Fibroblast of gingiva (primary cell): ENCODE measurements around the gene POU2F3.
A peak's percentile ranks its signal among the peaks of the same experiment; 100 is the strongest.

Experiments used
- DNase-seq: peaks from one replicate; pipeline ENCODE4 v3.0.0-alpha.2; 2011; ENCODE audit warnings: low read depth

The POU2F3 gene

DNA sequence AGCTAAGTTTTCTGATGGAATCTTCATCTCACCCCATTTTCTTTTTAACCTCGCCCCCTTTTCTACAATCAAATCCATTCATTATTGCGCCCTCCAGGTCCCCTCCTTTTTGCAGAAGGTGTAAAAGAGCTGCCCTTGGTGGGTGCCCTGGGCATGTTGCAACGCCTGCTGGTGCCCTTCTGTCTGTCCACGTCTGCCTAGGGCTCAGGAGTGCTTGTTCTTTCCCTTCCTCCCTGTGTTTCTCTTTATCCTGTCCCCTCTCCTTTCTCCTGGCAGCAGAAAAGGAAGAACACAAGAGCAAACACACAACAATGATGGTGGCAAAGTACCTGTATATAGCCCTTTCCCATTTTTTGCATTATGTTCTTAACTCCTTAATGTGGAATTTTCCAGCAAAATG is 79.0 kb downstream of the POU2F3 start:
- no peak for DNase-seq

- peak; percentile 61 for DNase-seq
Observed at GRCh38 chr11:120324932-120325810, 85.2 kb downstream of the POU2F3 start, which contains the start of gene TLCD5. Gene TLCD5, plus strand, starts transcription at chr11:120325299. Its CDS starts 2,143 bp downstream, at chr11:120327442.

GRCh38 chr11:120326228-120326627 is 86.3 kb downstream of the POU2F3 start:
- DNase-seq, result peak; percentile 77

DNA sequence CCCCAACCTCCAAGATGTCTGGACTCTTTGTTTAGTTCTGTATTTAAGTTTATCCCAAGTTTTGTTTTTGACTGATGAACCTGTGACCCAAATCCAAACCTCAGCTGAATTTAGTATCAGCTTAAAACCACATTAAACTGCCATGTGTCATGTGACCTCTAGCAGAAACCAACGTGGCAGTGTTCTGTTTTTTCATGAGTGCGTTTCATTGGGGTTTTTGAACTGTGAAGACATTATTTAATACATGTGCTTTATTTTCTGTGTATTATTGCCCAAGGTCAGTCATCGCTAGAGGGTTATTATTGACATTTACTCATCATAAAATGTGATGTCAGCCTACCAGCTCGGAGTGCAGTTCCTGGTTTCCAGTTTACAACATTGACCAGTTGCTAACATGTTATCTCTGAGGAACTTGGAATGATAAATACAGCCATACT is 86.9 kb downstream of the POU2F3 start:
- no peak for DNase-seq

GRCh38 chr11:120327311-120327710 is 87.4 kb downstream of the POU2F3 start:
- DNase-seq, result no peak

DNA sequence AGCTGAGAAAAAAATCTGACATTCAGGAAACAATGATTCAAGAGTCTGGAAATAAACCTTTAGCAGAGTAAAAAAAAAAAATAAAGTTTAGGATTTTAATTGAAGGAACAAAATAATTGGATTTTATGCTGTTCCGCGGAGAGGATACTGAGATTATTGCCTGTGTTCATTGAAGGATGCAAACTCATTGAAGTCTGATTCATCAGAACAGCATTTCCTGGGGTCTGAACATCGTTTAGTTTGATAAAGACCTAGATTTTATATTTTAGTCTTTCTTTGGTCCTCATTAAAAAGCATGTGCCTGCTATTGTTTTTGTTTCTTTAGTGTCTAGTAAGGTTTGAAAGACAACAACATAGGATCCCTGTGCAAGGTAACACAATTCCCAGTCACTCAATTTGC is 89.6 kb downstream of the POU2F3 start:
- no peak for DNase-seq

DNA sequence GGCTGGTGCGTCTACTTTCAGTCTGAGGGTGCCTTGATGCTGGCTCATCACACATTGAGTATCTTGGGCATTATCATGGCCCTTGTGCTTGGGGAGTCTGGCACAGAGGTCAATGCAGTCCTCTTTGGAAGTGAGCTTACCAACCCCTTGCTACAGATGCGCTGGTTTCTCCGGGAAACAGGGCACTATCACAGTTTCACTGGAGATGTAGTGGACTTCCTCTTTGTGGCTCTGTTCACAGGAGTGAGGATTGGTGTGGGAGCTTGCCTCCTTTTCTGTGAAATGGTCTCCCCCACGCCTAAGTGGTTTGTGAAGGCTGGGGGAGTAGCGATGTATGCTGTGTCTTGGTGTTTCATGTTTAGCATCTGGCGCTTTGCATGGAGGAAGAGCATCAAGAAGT is 90.1 kb downstream of the POU2F3 start:
- no peak for DNase-seq

DNA sequence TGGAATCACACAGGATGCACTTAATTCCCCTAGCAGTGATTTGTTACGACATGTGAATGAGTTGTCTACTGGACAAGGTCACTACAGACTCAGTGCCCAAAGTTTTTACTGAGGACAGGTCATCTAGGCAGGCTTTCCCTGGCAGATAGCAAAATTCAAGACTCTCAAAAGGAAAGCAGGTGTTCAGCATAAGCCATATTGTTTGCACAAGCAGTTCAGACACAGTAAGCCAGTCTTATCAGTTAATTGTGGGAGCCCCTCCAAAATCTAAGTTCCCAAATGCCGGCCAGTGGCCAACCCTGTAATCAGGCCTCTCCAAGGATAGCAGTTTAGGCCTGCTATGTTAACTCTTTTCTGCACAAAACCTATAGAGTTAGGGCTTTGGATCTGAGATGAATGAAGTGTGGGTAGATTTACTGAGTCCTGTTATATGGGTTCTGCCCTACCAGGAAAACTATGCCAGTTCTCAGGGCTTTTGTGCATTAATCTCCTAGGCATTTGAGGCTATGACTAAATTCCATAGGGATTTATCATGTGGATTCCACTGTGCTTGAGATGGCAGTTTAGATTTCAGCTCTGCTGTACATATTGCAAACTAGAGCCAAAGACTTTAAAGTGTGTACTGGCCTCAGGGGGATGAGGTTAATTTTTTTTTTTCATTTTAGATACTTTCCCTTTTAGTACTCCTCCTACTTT is 91.5 kb downstream of the POU2F3 start:
- peak; percentile 94 for DNase-seq

DNA sequence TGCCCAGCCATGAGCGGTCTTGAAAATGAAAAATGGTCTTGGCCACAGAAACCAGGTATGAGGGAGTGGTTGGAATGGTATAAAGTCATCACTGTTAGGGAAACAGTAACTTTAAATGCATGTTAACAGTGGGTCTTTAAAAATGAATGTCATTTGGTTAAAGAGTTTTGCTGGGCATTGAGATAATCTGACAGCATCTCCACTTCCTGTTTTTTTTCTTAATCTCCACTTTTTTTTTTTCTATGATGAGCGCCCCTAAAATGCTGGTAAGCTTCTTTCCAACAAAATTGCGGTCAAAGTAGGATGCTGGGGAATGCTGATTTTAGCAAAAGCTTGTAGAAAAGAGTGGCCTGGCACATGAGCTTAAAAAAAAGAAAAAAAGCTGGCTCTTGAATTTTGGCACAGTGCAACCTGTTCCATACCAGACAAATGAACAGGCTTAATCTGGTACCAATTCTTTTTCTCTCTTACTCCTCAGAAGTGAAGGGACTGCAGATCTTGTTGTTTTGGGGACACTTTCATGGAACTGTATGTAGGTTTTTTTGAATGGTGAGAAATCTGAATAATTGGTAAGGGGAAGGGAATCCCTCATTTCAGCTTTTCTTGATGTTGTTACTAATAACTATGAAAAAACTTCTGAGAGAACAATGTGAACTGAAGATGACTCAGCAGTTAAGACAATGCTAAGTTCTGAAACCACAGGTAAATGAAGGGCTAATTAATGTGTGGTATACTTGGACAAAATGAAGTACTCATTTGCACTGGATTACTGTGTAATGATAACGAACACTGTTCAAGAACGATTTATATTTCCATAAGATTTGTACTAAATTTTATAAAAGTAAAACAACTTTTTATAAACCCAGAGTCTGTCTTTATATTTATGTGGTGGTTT is 93.1 kb downstream of the POU2F3 start:
- DNase-seq, result peak; percentile 73

DNA sequence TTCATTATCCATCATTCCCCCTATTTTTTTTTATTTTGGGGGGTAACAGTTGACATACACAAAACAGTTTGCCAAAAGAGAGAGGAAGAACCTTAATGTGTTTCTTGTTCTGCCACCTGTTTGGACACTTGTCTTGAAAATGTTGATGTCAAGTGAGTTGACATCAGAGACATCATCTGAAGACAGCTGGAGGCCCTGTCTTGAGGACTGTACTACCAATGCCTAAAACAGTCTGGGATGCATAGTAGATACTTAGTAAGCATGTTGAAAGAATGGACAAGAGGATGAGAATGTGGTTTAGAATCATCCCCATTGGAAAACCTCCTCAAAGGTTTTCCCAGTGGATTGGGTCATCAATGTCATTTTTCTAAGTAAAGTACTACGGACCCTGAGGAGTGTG is 93.9 kb downstream of the POU2F3 start:
- DNase-seq, result no peak

GRCh38 chr11:120334332-120334731 is 94.4 kb downstream of the POU2F3 start:
- no peak for DNase-seq

DNA sequence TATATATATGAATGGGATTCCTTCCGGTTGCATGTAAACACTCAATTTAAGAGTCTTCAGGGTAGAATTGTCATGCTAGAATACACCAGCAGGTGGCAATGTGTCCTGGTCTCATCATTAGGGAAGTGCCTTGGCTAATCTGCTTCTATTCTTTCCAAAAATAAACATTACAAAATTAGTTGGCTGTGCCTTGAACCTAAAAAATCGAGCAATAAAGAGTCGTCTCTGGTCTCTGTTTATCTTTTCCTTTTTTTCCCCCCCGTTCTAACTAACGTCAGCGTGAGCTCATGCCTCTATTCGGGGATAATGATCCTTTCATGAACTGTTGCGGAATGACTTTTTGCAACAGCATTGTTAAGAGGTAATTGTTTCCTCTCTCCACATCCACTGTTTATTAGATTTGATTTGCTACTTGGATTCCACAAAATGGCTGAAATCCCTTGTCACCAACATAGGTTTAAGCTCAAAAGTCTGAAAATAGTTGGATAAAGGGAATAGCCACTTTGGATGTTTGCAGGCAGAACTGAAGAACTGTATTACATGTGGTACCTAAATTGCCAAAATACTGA is 95.0 kb downstream of the POU2F3 start:
- DNase-seq, result peak; percentile 97

DNA sequence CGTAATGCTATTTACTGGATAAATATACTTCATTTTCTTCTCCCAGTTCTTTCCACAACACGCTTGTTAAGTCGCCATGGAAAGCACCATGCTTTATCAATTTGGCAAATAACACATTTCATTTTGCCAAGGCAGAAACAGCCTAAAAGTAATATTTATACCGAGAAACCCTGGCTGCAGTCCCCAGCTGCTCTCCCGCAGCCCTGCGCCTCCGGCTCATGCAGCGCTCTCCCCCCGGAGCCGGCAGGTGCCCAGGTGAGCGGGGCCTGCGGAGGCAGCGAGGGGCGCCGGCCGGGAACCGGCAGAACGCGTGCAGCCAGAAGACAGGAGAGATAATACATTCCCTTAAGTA is 95.6 kb downstream of the POU2F3 start:
- DNase-seq, result no peak

DNA sequence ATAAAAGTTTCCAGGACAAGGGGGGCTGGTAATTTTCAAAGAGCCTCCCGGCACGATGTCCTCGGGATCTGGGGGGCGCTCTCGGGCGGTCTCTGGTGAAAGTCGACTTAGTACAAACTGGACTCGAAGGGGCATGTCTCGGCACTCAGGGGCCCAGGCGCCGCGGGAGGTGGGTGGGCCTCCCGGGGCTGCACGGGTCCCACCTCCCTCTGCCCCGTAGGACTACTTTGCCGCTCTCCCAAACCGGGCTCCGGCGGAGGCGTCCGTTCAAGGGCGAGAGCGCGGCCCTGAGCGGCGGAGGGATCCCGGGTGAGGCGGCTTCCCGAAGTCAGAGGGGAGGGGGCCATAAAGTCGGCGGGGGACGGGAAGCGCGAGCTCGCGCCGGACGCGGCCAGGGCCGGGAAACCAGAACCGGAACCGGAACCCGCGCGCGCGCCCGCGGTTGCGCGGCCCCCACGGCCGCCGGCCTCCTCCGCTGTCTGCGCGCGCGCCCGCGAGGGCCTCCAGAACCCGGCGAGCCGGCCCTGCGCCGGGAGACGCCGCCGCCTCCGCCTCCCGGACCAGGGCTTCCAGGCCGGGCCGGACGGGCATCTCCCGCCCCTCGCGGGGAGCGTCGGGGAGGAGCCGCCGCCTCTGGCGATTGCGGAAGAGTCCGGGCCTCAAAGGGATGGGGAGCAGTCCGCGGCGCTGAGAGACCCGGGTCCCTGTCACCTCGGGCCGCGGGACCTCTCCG is 96.1 kb downstream of the POU2F3 start, which contains the start of gene ARHGEF12:
ARHGEF12 (plus strand) TSS at position 506 of the 733 bp plus-strand sequence. CDS start 831 bp downstream, outside the sequence.
- DNase-seq, result peak; percentile 100

DNA sequence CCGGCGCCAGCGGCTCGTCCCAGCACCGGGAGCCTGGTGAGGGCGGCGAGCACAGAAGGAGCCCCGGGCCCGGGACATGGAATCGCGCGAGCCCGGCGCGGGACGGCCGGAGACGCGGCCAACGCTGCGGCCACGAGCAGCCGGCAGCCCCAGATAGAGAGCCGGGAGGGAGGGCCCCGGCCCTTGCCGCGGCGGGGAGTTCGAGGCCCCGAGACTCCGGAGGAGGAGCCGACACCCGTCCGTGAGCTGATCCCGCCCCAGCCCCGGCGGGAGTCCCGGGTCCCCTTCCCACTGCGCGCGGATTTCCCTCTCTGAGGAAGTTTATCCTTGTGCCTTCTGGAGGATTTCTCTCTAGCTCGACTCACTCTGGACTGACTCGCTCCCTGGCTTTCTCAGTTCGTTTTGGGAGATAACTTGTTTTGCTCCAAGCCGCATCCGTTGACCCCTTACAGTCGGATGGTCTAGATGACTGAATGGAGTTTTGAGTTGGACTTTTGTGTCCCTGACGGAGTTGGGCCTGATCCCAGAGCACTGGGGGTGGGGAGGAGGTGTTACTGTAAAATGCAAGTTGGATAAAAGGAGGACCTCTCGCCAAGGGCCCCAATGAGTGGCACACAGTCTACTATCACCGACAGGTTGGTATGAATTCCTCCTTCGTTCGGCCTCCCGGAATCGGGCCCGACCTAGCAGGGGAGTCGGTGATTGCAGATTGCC is 96.9 kb downstream of the POU2F3 start:
- DNase-seq, result no peak

GRCh38 chr11:120337355-120338106 is 97.6 kb downstream of the POU2F3 start:
- DNase-seq, result no peak

DNA sequence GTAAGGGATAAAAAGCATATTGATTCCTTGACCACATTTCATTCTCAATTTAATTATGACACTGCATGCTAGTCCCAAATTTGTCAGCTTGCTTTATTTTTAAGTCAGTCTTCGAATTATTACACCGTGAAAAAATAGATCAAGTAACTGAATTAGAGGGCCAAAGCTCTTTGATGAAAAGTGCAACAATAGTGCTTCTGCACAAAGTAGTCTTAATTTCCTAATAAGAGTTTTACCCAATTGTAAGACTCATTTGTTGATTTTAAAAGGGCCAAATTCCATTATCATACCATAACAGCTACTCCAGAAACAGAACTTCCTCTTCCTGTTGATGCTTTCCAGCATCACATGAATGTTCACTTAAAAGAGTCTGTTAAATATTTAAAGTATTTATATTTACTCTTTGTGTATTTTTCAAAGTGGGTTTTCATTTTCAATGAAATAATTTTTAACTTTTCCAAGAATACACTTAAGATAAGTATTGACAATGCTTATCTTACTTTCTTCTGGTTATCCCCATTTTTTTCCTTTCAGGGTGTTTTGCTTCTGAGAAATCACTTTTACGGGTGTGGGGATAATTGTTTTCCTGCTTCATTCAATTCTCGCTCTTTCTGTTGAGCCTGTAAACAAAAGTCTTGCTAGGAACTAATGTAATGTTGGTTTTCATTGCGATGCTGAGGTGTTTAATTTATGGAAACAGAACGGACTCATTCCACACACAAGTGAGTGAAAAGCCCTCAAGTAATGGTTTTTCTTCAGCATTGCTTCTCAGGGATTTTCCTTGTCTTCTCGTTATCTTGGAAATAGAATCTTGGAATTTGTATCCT is 98.4 kb downstream of the POU2F3 start:
- DNase-seq, result peak; percentile 51

GRCh38 chr11:120339394-120339890 is 99.5 kb downstream of the POU2F3 start:
- no peak for DNase-seq

DNA sequence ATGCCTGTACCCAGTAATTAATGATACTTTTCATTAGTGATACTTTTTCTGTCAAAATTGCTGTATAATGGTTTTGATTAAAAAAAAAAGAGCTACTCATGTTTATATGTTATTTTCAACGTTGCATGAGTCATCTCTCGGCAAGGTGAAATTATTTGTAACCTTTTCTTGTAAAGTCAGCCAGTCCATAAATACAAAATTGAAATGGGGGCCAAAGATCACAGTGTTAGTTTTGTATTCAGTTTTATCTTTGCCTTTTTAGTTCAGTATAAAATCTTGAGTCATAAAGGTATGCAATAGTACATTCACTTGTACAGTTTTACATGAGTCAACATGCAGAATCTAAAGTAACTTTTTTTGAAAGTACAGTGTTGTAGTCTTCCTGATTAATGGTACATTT is 100.6 kb downstream of the POU2F3 start:
- DNase-seq, result no peak
